Right atrium auricular region (tissue), 2 donors: ENCODE data around the gene PXDC1. TPM values are rescaled to one million over a fixed set of nuclear protein-coding genes. Genes with fewer than 3 reads are reported as not detected.
"Not testable (repeated sequence)": the region's sequence is repeated elsewhere in the genome, so short reads cannot be mapped to it uniquely, and the experiment has no call there.

Experiments used
- DNase-seq: peaks from one replicate; pipeline ENCODE4 v3.0.0-alpha.2; 2019; ENCODE audit warnings: low spot score
- H3K27ac ChIP-seq, 2 donors: fragments of 200-600 bp; sonication (generic); 1 replicate in 1 of 2; 2 replicates in 1 of 2; pipeline ENCODE4 v1.5.1; 2016 to 2019
- H3K27me3 ChIP-seq, 2 donors: fragments of 200-600 bp; sonication (generic); one replicate each; pipeline versions ENCODE4 v1.5.1 to v1.6.0; 2017 to 2019
- H3K36me3 ChIP-seq: fragments of 200-600 bp; sonication (generic); one replicate; pipeline ENCODE4 v1.5.1; 2016
- H3K4me1 ChIP-seq, 2 donors: fragments of 200-600 bp; sonication (generic); one replicate each; pipeline versions ENCODE4 v1.5.1 to v1.6.0; 2017 to 2019
- H3K4me3 ChIP-seq, 2 donors: fragments of 200-600 bp; sonication (generic); 1 replicate in 1 of 2; 2 replicates in 1 of 2; pipeline ENCODE4 v1.5.1; 2017 to 2019; ENCODE audit warnings: mild to moderate bottlenecking in 1 of 2, moderate library complexity in 1 of 2
- H3K9me3 ChIP-seq, 2 donors: fragments of 200-600 bp; sonication (generic); one replicate each; pipeline ENCODE4 v1.5.1; 2019
- total RNA-seq, 2 donors: library from RNA; depleted of rRNA; stranded (reverse); fragments of >200 nt; gene quantifications; one replicate each; pipeline ENCODE4 v1.1.0, GENCODE V29; 2016
- TF ChIP-seq, protein P1 (sequence below), 2 donors: fragments of 200-600 bp; sonication (generic); IDR thresholded peaks; one replicate each; pipeline ENCODE4 v1.5.1; 2019; ENCODE audit warnings: antibody characterized with exemption in 2 of 2

PXDC1 gene
- total RNA-seq, 2 donors from 2014 or later = 43.5 to 77.2 TPM

DNA sequence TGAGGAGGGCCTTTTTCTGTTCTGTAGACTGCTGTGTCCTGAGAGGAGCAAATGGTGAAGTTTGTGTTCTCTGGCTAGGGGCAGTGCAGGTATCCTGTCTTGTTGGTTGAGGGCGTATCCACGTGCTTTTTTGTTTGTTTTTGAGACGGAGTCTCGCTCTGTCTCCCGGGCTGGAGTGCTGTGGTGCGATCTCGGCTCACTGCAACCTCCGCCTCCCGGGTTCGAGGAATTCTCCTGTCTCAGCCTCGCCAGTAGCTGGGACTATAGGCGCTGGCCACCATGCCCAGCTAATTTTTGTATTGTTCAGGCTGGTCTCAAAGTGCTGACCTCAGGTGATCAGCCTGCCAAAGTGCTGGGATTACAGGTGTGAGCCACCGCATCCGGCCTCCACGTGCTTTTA lies 10.8 kb upstream of the PXDC1 start:
- TF ChIP-seq, protein P1, sequence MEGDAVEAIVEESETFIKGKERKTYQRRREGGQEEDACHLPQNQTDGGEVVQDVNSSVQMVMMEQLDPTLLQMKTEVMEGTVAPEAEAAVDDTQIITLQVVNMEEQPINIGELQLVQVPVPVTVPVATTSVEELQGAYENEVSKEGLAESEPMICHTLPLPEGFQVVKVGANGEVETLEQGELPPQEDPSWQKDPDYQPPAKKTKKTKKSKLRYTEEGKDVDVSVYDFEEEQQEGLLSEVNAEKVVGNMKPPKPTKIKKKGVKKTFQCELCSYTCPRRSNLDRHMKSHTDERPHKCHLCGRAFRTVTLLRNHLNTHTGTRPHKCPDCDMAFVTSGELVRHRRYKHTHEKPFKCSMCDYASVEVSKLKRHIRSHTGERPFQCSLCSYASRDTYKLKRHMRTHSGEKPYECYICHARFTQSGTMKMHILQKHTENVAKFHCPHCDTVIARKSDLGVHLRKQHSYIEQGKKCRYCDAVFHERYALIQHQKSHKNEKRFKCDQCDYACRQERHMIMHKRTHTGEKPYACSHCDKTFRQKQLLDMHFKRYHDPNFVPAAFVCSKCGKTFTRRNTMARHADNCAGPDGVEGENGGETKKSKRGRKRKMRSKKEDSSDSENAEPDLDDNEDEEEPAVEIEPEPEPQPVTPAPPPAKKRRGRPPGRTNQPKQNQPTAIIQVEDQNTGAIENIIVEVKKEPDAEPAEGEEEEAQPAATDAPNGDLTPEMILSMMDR (IDR thresholded peaks at IDR 0.05) = no peak
- Histone ChIP-seq H3K36me3 (no peaks in the 10 kb centered on the region), H3K4me1 (no peaks in the 10 kb centered on the region), H3K9me3 (no peaks in the 10 kb centered on the region), H3K4me3 (no peak overlapping the region), H3K27ac (no peak overlapping the region), H3K27me3 (no peaks in the 10 kb centered on the region)
- DNase-seq = no peak

DNA sequence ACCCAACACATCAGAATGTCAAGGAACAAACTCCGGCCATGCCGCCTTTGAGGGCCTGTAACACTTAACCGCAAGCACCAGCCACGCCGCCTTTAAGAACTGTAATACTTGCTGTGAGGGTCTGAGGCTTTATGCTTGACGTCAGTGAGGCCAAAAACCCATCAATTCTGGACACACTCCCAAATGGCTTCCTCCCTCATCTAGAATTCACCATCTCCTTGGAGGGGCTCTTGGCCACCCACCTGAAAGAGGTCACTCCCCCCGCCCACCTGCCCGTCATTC lies 10.4 kb upstream of the PXDC1 start:
- no peaks in the 10 kb centered on the region for H3K36me3 ChIP-seq
- H3K9me3 ChIP-seq = no peaks in the 10 kb centered on the region
- TF ChIP-seq, protein P1 (IDR thresholded peaks at IDR 0.05) = no peak
- no peak overlapping the region for H3K4me3 ChIP-seq
- DNase-seq = no peak
- H3K4me1 ChIP-seq = no peaks in the 10 kb centered on the region
- H3K27ac ChIP-seq = no peak overlapping the region
- no peaks in the 10 kb centered on the region for H3K27me3 ChIP-seq

DNA sequence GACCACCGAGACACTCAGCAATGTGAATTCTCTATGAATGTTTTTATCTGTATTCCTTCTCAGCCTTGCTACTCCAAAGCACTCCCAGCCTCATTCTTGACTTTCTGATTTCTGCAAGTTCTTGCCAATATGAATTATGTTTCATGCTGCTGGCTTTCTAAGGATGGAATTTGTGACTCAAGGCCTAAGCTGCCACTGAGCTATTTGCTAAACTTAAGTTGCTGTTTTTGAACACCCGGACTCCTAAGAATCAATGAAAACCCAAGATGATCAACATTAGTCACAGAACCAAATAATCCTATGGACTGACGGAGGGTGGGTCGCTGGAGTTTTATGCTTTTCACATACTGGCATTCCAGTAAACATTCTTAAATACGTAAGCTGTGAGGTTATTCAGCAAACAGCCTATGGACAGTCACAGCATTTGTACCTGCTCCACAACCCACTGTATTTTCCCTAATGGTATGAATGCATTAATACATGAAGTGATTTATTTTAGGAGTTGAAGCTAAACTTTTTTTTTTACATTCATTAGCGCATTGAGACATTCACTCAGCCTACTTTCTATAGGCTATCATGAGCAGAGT lies 8.2 kb upstream of the PXDC1 start:
- no peak overlapping the region for H3K4me3 ChIP-seq
- H3K4me1 ChIP-seq = no peaks in the 10 kb centered on the region
- no peaks in the 10 kb centered on the region for H3K36me3 ChIP-seq
- TF ChIP-seq, protein P1 (IDR thresholded peaks at IDR 0.05) = no peak
- H3K9me3 ChIP-seq = no peaks in the 10 kb centered on the region
- no peaks in the 10 kb centered on the region for H3K27me3 ChIP-seq
- no peak for DNase-seq
- peak overlapping the region in 1 of 2 donors; percentile 35 for H3K27ac ChIP-seq

DNA sequence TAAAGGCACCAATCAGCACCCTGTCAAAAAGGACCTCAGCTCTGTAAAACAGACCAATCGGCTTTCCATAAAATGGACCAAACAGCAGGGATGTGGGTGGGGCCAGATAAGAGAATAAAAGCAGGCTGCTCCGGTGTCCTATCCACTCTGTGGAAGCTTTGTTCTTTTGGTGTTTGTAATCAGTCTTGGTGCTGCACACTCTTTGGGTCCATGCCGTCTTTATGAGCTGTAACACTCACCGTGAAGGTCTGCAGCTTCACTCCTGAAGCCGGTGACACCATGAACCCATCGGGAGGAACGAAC lies 7.3 kb upstream of the PXDC1 start:
- Histone ChIP-seq H3K36me3 (no peaks in the 10 kb centered on the region), H3K27ac (no peak overlapping the region), H3K4me1 (no peaks in the 10 kb centered on the region), H3K4me3 (no peak overlapping the region), H3K9me3 (no peaks in the 10 kb centered on the region), H3K27me3 (no peaks in the 10 kb centered on the region)
- TF ChIP-seq, protein P1 (IDR thresholded peaks at IDR 0.05) = no peak
- no peak for DNase-seq

- not testable (repeated sequence) for H3K9me3 ChIP-seq, H3K27ac ChIP-seq
These were observed 6.7 kb upstream of the PXDC1 start for GRCh38 chr6:3757998-3758841.

DNA sequence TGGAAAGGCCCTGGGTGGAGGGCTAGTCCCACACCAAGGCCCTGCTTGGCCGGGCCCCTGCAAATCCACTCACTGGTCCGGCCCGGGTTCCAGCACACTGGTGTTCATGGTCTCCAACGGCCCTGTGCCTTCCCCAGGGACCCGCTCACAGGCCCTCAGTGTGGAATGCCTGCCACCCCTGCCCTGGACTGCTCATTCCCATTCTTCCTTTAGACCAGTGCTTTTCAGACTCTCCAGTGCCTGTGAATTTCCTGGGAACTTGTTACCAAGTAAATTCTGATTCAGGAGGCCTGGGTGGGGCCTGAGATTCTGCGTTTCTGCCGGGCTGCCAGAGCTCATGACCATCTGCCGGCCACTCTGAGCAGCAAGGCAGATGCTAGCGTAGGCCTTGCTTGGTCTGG lies 5.7 kb upstream of the PXDC1 start:
- Histone ChIP-seq H3K4me3 (no peak overlapping the region), H3K27ac (no peak overlapping the region), H3K36me3 (no peaks in the 10 kb centered on the region), H3K27me3 (no peaks in the 10 kb centered on the region), H3K4me1 (no peaks in the 10 kb centered on the region), H3K9me3 (no peaks in the 10 kb centered on the region)
- DNase-seq = no peak
- TF ChIP-seq, protein P1 (IDR thresholded peaks at IDR 0.05) = no peak

More at GRCh38 chr6:3757998-3758841, 6.7 kb upstream of the PXDC1 start:
- not testable (repeated sequence) for DNase-seq, H3K4me1 ChIP-seq, H3K4me3 ChIP-seq, H3K36me3 ChIP-seq, H3K27me3 ChIP-seq
